HG03520 (cell line): Measurements from ENCODE around the gene TAF4.
"Not testable (repeated sequence)": the region's sequence is repeated elsewhere in the genome, so short reads cannot be mapped to it uniquely, and the experiment has no call there.

Experiments used
- ATAC-seq: cut with Tn5 transposase; IDR thresholded peaks from one replicate; pipeline ENCODE4 v1.9.1; 2021; ENCODE audit warnings: mild to moderate bottlenecking, moderate library complexity; ENCODE audit not compliant: unreplicated experiment

TAF4 gene

DNA sequence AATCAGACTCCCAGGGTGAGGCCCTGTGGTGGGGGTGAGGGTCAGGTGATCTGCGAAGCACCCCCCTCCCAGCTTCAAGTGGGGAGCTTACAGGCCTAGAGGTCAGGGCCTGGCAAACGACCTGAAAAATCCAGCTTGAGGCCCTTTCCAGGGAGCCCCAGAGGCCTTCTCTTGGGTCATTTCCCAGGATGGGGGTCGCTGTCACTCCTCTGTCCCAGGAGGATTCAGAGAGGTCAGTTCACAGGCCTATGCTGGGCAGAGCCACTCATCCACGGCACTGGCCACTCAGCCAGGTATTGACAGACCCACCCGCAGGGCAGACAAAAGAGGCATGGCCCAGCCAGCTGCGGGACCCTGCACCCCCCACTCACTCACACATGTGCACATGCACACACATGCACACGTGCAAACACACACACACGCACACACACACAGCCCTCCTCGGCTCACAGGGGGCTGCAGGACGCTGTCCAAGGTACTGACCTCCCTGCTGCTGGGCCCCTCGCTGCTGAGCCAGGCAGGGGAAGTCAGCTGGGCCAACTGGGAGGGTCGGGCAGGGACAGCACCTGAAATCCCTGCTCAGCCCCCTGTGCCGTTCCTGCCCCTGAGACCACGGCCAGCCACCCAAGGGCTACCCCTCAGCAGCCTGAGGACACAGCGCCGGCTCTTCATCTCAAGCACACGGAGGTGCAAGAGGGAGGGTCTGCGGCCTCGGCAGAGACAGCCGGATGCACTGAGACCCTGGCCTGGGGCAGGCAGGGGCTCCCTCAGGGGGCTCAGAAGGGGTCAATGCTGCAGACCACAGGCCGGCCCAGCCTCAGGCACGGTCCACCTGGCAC lies 113.8 kb downstream of the TAF4 start:
- ATAC-seq, result no peak

DNA sequence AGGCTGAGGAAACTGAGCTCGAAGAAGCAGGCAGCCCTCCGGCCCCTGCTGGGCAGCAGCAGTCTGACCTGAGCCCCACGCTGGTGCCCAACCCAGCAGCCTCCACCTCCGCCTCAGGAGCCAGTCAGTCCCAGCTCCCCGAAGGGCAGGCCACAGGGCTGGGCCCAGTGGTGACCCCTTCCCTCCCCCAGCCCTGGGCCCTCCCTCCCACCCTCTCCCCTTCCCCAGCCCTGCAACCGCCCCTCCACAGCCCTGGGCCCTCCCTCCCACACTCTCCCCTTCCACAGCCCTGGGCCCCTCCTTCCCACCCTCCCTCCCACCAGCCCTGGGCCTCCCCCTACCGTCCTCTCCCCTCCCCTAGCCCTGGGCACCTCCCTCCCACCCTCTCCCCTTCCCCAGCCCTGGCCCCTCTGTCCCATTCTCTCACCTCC lies 115.0 kb downstream of the TAF4 start:
- ATAC-seq, result no peak

DNA sequence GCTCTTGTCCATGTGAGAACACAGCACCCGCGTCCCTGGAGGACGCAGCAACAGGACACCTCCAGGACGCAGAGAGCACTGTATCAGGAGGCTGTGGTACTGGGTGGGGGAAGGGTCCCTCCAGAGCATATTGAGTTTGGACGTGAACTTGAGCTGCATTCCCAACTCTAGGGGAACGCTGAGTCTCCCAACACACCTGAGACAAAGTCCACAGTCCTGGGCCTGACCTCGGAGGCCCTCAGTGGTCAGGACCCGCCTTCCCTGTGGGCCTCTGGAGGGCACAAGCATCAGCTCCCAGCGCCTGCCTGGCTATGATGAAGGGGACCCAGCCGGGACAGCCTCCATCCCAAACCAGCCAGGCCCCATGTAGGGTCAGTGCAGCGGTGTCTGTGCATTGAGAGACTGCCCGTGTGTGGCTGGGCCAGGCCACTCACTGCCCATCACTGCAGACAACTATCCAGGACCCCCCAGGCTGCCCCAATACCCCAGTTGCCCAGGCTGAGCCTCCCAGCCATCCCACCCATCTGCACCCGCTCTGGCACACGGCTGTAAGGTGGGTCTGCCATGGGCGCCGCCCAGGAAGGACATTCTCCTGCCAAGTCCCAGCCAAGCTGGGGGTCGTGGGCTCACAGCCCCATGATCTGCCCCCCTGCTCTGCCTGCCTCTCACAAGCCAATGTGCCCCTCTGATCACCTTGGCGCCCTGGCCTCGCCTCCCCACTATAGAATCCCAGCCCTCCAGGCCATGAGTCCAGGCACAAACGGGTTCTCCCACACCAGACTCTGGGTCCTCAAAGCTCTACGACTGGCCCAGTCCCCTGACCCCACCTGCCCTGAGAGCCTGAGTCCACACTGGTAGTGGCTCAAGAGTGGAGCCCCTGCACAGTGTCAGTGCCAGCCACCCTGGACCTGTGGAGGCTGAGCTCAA lies 115.7 kb downstream of the TAF4 start:
- ATAC-seq, result no peak

DNA sequence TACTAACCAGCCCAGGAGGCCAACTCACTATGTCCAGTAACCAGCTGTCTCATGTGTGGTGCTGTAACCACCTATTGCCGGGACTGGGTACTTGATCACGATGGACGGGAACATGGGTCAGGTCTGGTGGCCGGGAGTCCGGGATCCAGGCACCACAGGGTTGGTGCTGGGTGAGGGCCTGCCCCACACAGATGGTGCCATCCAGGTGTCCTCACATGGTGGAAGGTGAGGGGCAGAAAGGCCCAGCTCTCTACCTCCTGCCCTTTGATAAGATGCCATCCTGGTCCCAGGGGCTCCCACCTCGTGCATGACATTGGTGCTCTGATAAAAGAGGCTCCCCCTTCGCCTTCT lies 116.3 kb downstream of the TAF4 start:
- no peak for ATAC-seq

DNA sequence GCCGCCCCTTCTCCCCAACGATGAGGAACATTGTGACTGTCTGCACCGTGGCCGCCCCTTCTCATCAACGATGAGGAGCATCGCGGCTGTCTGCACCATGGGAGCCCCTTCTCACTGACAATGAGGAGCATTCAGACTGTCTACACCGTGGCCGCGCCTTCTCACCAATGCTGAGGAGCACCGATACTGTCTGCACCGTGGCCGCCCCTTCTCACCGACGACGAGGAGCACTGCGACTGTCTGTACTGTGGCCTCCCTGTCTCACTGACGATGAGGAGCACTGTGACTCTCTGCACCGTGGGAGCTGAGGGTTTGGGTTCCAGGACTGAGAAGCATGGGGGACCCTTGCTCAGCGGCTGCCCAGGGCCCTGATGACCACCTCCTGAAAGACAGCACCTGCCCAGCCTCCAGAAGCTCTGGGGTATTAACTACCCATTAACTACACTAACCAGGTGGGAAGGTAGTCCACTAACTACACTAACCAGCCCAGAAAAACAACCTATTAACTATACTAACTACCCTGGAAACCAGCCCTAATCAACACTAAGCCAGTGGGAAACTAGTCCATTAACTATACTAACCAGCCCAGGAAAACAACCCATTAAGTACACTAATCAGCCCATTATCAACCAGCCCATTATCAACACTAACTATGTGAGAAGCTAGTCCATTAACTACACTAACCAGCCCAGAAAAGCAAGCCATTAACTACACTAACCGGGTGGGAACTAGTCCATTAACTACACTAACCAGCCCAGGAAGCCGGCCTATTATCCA lies 116.9 kb downstream of the TAF4 start:
- no peak for ATAC-seq

DNA sequence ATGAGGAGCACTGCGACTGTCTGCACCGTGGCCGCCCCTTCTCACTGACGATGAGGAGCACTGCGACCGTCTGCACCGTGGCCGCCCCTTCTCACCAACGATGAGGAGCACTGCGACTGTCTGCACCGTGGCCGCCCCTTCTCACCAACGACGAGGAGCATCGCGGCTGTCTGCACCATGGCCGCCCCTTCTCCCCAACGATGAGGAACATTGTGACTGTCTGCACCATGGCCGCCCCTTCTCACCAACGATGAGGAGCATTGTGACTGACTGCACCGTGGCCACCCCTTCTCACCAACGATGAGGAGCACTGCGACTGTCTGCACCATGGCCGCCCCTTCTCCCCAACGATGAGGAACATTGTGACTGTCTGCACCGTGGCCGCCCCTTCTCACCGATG lies 117.6 kb downstream of the TAF4 start:
- not testable (repeated sequence) for ATAC-seq

DNA sequence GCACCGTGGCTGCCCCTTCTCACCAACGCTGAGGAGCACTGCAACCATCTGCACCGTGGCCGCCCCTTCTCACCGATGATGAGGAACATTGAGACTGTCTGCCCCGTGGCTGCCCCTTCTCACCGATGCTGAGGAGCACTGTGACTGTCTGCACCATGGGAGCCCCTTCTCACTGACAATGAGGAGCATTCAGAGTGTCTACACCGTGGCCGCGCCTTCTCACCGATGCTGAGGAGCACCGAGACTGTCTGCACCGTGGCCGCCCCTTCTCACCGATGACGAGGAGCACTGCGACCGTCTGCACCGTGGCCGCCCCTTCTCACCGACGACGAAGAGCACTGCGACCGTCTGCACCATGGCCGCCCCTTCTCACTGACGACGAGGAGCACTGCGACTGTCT lies 120.2 kb downstream of the TAF4 start:
- ATAC-seq, result not testable (repeated sequence)

DNA sequence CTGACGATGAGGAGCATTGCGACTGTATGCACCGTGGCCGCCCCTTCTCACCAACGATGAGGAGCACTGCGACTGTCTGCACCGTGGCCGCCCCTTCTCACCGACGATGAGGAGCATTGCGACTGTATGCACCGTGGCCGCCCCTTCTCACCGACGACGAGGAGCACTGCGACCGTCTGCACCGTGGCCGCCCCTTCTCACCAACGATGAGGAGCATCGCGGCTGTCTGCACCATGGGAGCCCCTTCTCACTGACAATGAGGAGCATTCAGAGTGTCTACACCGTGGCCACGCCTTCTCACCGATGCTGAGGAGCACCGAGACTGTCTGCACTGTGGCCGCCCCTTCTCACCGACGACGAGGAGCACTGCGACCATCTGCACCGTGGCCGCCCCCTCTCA lies 120.7 kb downstream of the TAF4 start:
- not testable (repeated sequence) for ATAC-seq

DNA sequence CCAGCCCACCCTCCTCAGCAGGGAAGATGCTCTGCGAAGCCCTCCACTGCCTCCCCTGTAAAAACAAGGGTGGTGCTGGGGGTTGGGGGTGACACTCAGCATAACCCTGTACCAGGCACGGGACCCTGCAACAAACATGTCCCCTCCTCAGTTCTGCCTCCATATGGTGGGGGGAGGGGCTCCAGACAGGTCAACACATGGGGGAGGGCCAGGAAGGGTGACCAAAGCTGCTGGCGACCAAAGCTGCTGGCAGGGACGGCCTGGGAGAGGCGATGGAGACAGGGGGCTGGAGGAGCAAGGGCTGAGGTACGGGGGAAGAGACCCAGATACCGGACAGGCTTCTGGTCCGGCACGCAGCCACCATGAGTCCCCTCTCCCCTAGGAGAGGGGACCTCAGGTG lies 123.2 kb downstream of the TAF4 start:
- ATAC-seq, result no peak

DNA sequence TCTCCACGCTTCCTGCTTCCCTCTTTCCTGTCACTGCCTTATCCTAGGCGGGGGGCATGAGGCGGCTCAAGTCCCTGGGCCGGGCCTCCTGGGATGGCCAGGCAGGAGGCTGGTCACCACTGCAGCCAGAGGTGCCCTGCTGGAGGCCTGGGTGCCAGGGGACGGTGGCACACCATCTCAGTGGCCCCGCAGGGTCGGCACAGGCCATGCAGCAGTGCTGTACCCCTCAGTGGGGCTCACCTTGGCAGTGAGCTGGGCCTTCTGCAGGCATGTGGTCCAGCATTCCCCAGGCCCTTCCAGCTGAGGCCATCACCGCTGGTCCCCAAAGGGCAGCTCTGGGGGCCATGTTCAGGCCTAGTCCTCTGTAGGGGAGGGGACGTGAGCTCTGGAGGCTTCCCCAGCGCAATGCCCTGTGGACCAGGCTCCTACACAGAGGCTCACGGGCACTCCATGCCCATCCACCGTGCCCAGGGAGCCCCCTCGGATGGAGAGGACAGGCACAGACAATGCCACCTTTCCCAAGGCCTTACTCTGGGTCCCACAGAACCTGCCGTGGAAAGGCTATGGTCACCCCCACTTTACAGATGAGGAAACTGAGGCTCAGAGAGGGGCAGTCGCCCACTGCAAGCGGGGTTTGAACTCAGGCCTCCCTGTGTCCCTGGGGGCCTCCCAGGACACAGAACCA lies 123.8 kb downstream of the TAF4 start:
- ATAC-seq, result no peak

DNA sequence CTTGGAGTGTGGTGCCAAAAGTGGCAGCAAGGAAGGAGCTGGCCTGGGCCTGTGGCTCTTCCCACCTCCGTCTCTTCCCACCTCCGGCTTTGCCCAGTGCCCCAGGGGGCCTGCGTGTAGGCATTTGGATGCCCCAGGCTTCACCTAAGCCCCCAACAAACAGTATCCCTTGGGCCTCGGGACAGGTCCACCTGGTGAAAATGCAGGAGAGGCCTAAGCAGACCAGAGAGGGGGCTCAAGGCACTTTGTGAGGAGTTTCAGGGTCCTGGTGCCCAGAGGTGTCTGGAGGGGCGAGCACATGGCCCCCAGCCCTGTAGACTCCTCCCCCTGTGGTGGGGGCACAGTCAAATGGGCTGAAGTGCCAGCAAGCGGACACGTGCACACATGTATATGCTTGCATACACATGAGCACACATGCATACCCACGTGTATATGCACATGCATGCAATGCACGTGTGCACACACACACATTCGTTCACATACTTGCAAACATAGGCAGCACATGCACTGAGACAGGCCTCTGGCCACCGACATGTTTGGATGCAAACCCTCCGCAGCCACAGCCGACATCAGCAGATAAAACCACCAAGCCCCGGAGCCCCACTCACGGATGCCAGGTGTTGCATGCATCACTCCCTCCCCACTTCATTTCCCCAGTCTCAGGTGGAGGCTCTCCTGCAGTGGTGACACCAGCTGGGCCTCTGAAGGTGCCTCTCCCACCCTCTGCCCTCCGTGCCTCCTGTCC lies 124.5 kb downstream of the TAF4 start:
- ATAC-seq, result no peak

DNA sequence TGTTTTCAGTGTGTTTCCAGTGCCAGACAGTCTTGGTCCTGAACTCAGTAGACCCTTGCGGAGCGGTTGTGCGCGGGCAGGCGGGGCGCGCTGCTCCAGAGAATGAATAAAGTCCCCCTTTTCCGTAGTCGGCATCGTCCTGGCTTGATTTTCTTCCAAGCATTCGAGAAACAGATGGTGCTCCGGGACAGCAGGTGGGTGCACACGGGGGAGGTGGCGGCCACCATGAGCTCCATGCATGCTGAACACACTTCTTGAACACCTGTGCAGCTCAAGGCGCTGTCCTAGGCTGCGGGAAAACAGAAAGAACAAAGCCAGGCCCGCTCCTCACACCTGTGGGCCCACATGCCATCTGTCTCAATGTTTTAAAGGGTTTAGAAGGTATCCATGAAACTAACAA lies 125.2 kb downstream of the TAF4 start:
- ATAC-seq, result no peak

DNA sequence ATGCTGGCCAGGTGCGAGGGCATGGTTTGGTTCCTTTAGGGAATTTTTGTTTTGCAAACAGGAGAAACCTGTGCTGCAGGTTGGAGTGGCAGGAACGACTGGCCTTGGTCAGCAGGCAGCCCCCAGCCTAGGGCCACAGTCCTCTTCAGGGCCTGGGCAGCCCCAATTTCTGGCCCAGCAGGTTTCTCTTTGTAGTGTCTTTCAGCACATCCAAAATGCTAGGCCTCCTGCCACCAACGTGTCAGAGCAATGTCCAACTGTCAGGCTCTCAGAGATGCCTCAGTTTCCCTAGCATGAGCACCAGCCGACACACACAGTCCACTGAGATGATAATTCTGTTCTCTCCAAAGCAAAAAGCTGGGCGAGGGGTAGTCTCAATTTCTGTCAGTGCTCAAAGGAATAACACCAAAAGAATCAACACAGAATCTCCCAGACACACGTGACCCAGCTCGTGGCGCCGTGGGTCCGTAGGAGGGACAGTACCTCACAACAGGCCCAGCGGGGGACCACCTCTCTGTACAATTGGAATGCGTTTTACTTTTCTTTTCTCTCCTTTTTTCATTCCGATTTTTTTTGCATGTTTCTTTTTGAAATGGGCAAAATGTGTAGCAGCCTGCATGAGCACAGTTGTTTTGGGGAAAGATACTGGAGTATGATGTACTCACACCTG lies 125.9 kb downstream of the TAF4 start:
- no peak for ATAC-seq

DNA sequence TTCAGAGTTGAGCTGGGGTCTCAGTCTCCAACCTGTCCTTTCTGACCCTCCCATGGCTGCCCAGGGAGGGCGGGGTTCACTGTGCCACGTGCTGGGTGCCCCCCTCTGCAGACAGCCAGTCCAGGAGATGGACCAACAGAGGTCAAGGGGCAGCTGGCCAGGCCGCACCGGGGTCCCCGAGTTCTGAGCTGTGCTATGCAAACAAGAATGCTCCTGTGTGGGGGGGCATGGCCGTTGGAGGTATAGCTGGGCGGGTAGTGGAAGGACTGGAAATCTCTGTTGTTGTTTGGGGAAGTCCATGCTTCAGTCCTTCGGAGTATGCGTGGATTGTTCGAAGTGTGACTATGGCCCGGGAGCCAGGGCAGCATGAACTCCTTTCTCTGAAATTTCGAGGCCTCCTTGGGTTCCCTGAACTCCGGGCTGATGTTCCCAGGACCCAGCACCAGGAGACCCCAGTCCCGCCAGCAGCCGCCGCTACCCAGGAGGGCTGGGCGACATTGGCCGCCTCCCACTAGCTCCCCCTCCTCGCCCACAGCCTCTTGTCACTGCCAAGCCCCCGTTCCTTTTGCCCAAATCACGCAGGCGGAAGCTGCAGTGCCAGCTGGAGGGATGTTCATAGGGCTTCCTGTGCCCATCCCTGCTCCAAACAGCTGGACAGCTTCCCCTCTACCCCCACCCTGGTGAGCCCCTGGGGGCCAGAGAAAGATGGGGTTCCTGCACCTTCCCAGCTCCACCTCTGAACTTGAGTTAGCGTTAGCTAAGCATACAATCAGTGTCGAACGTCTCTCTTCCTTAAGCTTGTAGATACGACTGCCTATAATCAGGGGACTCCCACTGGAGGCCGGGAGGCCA lies 126.6 kb downstream of the TAF4 start:
- no peak for ATAC-seq

DNA sequence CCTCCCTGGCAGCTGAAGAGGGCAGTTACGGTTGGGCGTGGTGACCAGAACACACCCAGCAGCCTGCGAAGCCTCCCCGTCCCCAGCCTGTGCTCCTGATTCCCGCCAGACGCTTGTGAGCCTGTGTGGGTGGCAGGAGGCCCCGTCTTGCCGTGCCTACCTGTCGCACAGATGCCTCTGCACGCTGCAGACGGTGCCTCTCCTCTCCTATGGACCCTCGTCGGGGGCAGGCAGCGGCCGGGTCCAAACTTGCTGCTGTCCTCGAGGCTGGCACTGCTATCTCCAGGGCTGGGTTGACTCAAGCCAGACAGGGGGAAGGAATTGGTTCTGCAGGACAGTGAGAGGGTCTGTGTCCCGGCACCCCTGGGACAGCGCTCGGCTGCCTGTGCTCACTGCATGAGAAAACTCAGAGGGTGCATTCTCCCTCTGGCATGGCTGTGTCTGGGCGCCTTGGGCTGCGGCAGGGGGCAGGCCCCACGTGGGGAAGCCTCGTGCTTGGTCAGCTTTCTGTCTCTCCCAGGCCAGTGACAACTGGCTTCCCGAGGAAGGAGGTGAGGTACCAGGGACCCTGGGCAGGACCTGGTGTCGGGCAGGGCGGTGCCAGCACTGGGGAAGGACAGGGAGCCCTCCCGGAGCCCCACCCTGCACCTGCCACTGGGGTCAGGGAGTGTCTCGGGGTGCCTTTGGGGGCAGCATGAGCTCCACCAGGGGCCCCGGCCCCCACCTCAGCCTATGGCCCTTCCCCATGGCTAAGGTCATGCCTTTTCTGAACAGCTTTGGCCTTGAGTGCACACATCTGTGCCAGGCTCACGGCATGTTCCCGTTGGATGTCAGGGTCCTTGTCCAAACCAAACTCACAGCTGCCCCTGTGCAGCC lies 127.5 kb downstream of the TAF4 start:
- ATAC-seq, result no peak

DNA sequence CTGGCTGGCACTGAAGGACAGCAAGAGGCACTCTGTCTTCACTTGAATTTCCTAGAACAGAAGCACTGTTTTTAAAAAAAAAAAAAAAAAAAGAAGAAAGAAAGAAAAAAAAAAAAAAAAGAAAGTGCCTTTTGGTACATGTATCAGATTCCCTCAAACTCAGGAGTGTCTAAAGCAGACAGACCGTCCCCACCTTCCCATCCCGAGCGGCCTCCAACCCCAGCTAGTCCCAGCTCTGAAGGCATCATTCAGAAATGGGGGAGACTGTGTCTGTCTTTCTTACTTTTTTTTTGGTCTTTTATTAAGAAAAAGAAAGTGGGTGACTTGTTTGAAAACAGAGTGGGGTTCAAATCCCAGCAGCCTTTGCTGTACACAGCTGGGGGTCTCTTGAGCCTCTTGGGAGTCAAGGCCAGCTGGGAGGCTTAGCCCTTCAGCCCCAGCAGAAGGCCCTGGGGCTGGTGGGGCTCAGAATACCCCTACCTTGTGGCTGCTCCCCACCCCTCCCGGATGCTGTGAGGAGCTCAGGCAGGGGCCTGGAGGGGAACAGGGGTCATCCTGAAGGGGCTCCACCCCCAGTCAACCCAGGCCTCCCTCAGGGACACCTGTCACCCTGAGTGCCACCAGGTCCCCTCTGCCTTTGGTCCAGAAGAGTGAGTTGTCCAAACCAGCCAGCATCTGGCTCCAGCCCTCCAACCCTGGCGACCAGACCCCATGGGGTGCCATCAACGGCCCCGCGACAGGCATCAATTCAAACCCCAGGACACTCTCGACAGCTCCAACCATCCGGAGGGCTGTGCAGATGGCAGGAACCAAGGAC lies 128.3 kb downstream of the TAF4 start:
- no peak for ATAC-seq

DNA sequence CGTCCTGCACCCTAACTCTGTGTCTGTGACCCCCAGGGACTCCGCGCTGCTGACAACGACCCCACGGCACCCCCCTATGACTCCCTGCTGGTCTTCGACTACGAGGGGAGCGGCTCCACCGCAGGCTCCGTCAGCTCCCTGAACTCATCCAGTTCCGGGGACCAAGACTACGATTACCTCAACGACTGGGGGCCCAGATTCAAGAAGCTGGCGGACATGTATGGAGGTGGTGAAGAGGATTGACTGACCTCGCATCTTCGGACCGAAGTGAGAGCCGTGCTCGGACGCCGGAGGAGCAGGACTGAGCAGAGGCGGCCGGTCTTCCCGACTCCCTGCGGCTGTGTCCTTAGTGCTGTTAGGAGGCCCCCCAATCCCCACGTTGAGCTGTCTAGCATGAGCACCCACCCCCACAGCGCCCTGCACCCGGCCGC lies 129.0 kb downstream of the TAF4 start:
- ATAC-seq, result no peak
